Tibial nerve (tissue), 4 donors: ENCODE measurements around the gene ATP1B2.

Source experiments
- CTCF ChIP-seq, 5 experiments: fragments of 200-600 bp in 3 of 5; fragments of 450-650 bp in 2 of 5; sonication (generic) in 3 of 5; IDR thresholded peaks; one replicate each; pipeline ENCODE4 v1.5.1; 2016 to 2019; ENCODE audit warnings: antibody characterized with exemption in 5 of 5, mild to moderate bottlenecking in 3 of 5, moderate library complexity in 2 of 5
- EP300 ChIP-seq, 2 donors: sonication (generic); formaldehyde crosslinking; IDR thresholded peaks; one replicate each; pipeline ENCODE4 v1.6.1; 2017; ENCODE audit warnings: antibody characterized with exemption in 2 of 2, mild to moderate bottlenecking in 1 of 2
- POLR2A ChIP-seq, 2 donors: fragments of 450-650 bp; IDR thresholded peaks; one replicate each; pipeline ENCODE4 v1.6.1; 2017; ENCODE audit warnings: antibody characterized with exemption in 2 of 2, mild to moderate bottlenecking in 2 of 2, moderate library complexity in 2 of 2

GRCh38 chr17:7651097-7651664, 455 bp downstream of the ATP1B2 start:
- no peak for TF ChIP-seq CTCF (IDR thresholded peaks at IDR 0.05)
- no peak for TF ChIP-seq POLR2A (IDR thresholded peaks at IDR 0.05)
- no peak for TF ChIP-seq EP300 (IDR thresholded peaks at IDR 0.05)
